HepG2 (cell line): Measurements from ENCODE around the gene FAM209B. TPM values are rescaled to one million over a fixed set of nuclear protein-coding genes. Genes with fewer than 3 reads are reported as not detected.

Experiments
- ATAC-seq: fragments of 200-7000 bp; cut with Tn5 transposase; 3 replicates; pipeline ENCODE4 v1.9.1; 2020; ENCODE audit warnings: mild to moderate bottlenecking, moderate library complexity
- BruUV-seq: library from RNA; stranded (reverse); fragments of 400-500 nt; replicated peaks from 2 replicates; lab custom pipeline; 2021; lab: Mats Ljungman, UMichigan
- CTCF ChIA-PET: fragments of 300-600 bp; formaldehyde crosslinking; extraction: SDS; loops from one replicate; lab custom pipeline; 2021; ENCODE audit warnings: low total read pairs, inconsistent platforms, low intra/inter-chr PET ratio; lab: Yijun Ruan, JAX
- POLR2A ChIA-PET: fragments of 350-600 bp; sonication (Branson Sonifier 250); formaldehyde crosslinking; loops from one replicate; lab custom pipeline; 2020; ENCODE audit warnings: antibody characterized with exemption, inconsistent platforms; lab: Yijun Ruan, JAX
- DNase-seq: peaks from one replicate; pipeline ENCODE4 v3.0.0-alpha.2; 2015; ENCODE audit warnings: low spot score
- FAIRE-seq: peaks from 3 replicates; lab custom pipeline; 2011; peaks lifted over from hg19 to GRCh38; lab: Jason Lieb, UNC
- H2AFZ ChIP-seq: one replicate; pipeline ENCODE4 v1.6.1; 2011; ENCODE audit warnings: low read length, inconsistent platforms
- H3K27ac ChIP-seq: fragments of 300-600 bp; 3 replicates; pipeline ENCODE4 v1.8.0; 2011; ENCODE audit warnings: mixed run types, mild to moderate bottlenecking, mixed read lengths, low read length, inconsistent platforms; ENCODE audit not compliant: insufficient read depth; ENCODE audit errors: extremely low read length
- H3K27me3 ChIP-seq, 2 experiments: fragments of 200-600 bp in 1 of 2; 2 replicates in 1 of 2; 3 replicates in 1 of 2; pipeline versions ENCODE4 v1.6.0 to v1.8.0; 2011; ENCODE audit warnings: low read length in 2 of 2, mild to moderate bottlenecking in 2 of 2, moderate library complexity in 2 of 2, inconsistent platforms in 1 of 2; ENCODE audit not compliant: insufficient read depth in 2 of 2, control insufficient read depth in 1 of 2
- H3K36me3 ChIP-seq, 2 experiments: fragments of 200-600 bp in 1 of 2; replicated peaks in 1 of 2; 2 replicates in 1 of 2; 3 replicates in 1 of 2; pipeline versions ENCODE4 v1.5.1 to v1.8.0; 2011; ENCODE audit warnings: low read length in 2 of 2, inconsistent platforms in 1 of 2; ENCODE audit not compliant: insufficient read depth in 2 of 2, control insufficient read depth in 1 of 2
- H3K4me1 ChIP-seq: 2 replicates; pipeline ENCODE4 v1.5.1; 2012; ENCODE audit warnings: low read length, inconsistent platforms; ENCODE audit not compliant: insufficient read depth
- H3K4me2 ChIP-seq: 2 replicates; pipeline ENCODE4 v1.6.0; 2011; ENCODE audit warnings: low read depth, low read length, inconsistent platforms
- H3K4me3 ChIP-seq, 3 experiments: fragments of 200-600 bp in 1 of 3; sonication (generic), shearing (Covaris generic) in 1 of 3; replicated peaks in 1 of 3; 2 replicates each; pipeline ENCODE4 v1.5.1; 2011 to 2016; ENCODE audit warnings: low read length in 3 of 3, inconsistent platforms in 2 of 3, low read depth in 2 of 3, mild to moderate bottlenecking in 2 of 3, control low read depth in 1 of 3, mixed read lengths in 1 of 3; ENCODE audit not compliant: insufficient read depth in 1 of 3
- H3K79me2 ChIP-seq: one replicate; pipeline ENCODE4 v1.6.1; 2011; ENCODE audit warnings: low read length, inconsistent platforms; ENCODE audit not compliant: insufficient read depth
- H3K9ac ChIP-seq: 2 replicates; pipeline ENCODE4 v1.6.0; 2011; ENCODE audit warnings: mild to moderate bottlenecking, low read depth, low read length, inconsistent platforms; ENCODE audit not compliant: insufficient read depth
- H3K9me3 ChIP-seq: 2 replicates; pipeline ENCODE4 v1.5.1; 2012; ENCODE audit warnings: mild to moderate bottlenecking, low read length
- H4K20me1 ChIP-seq: 2 replicates; pipeline ENCODE4 v1.6.0; 2011; ENCODE audit warnings: inconsistent platforms, mild to moderate bottlenecking, low read length, moderate library complexity; ENCODE audit not compliant: insufficient read depth
- ATF7 ChIP-seq, 2 experiments: fragments of 450-650 bp in 1 of 2; sonication (generic) in 1 of 2; formaldehyde crosslinking in 1 of 2; IDR thresholded peaks; 2 replicates each; pipeline versions ENCODE4 v1.4.0 to v1.6.1; 2016 to 2020; ENCODE audit warnings: antibody characterized with exemption in 1 of 2, mild to moderate bottlenecking in 1 of 2, missing genetic modification reagents in 1 of 2
- CBX2 ChIP-seq, 2 experiments: fragments of 200-600 bp in 1 of 2; sonication (generic); formaldehyde crosslinking in 1 of 2; IDR thresholded peaks; 2 replicates each; pipeline versions ENCODE4 v1.7.0 to v1.8.1; 2018 to 2022; ENCODE audit warnings: low read depth in 2 of 2, low read length in 1 of 2, mild to moderate bottlenecking in 1 of 2, missing genetic modification reagents in 1 of 2
- CREB1 ChIP-seq, 2 experiments: fragments of 450-650 bp in 1 of 2; IDR thresholded peaks; 2 replicates each; pipeline ENCODE4 v1.6.1; 2016 to 2017; ENCODE audit warnings: control low read depth in 1 of 2, mild to moderate bottlenecking in 1 of 2, missing compliant biosample characterization in 1 of 2, missing genetic modification characterization in 1 of 2
- MED13 ChIP-seq: sonication (generic); formaldehyde crosslinking; IDR thresholded peaks from 2 replicates; pipeline ENCODE4 v1.5.0; 2020; ENCODE audit warnings: missing genetic modification reagents
- ZNF577 ChIP-seq: sonication (generic); formaldehyde crosslinking; IDR thresholded peaks from 2 replicates; pipeline ENCODE4 v1.4.0; 2020; ENCODE audit warnings: mild to moderate bottlenecking, low read depth, missing genetic modification reagents, borderline replicate concordance
- whole genome bisulfite sequencing: methylation state at CpG from one replicate; pipeline ENCODE4 v1.1.6; 2017; ENCODE audit warnings: low lambda C conversion rate; 5-methylcytosine and 5-hydroxymethylcytosine counted together
- in situ Hi-C: cut with HindIII; loops from 2 replicates; pipeline ENCODE4 v1.10.0; 2017; ENCODE audit warnings: low pct_unique_long_range_greater_than_20kb; ENCODE audit not compliant: extremely low pct_ligation_motif_present
- intact Hi-C: fragments of 100-400 bp; cut with micrococcal nuclease; formaldehyde crosslinking; loops from one replicate; pipeline ENCODE4 v1.10.0; 2022; ENCODE audit not compliant: unreplicated experiment
- polyA plus RNA-seq, 8 experiments: library from polyadenylated mRNA; depleted of rRNA in 3 of 8; stranded (reverse) in 7 of 8; unstranded in 1 of 8; fragments of >200 nt; fragmentation: Illumina TruSeq in 4 of 8; extraction: Trizol in 4 of 8; gene quantifications; 2 replicates each; pipeline versions ENCODE4 v1.2.1 to v1.2.3, GENCODE V29; 2011 to 2016; ENCODE audit warnings: low read depth in 4 of 8, missing spikeins in 1 of 8, mixed read lengths in 1 of 8; ENCODE audit not compliant: insufficient read depth in 1 of 8
- total RNA-seq, 5 experiments: library from RNA; depleted of rRNA; stranded (reverse); fragments of >200 nt; fragmentation: Illumina TruSeq; extraction: Trizol; gene quantifications; 2 replicates each; pipeline ENCODE4 v1.2.3, GENCODE V29; 2016; ENCODE audit warnings: low read depth in 1 of 5
- TF ChIP-seq, protein P1 (sequence below): sonication (generic); formaldehyde crosslinking; IDR thresholded peaks from 2 replicates; pipeline ENCODE4 v1.8.1; 2023; ENCODE audit warnings: mild to moderate bottlenecking, missing genetic modification reagents

The FAM209B gene
- total and polyA plus RNA-seq, 2 of the 13 experiments (the other 11 are each of a cell fraction or from before 2014, with no cell fraction given) = 0.24 to 0.42 TPM

DNA sequence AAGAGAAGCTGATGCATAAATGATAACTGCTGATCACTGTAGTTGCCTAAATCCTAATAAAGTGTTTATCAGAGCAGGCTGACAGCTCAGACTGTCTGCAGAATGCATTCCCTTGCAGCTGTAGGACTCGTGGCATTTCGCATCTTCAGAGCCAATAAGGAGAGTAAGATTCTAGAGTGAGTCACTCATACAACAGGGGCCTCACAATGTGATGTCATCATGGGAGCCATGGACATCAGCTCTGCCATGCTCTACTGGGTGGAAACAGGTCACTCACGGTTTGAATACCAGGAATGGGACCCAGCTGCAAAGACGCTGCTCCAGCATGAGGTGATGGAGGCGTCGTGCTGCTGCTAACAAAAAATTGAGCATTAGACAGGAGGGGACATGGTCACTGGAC is 7.4 kb downstream of the FAM209B start:
- no TSS peak for BruUV-seq
- no peak for ATAC-seq
- no peak for DNase-seq
- Histone ChIP-seq H3K4me2 (no peak overlapping the region), H3K9ac (no peak overlapping the region), H3K79me2 (no peaks in the 10 kb centered on the region), H3K4me1 (no peaks in the 10 kb centered on the region), H2AFZ (no peak overlapping the region), H3K27ac (no peak overlapping the region), H3K36me3 (no peaks in the 10 kb centered on the region), H3K4me3 (no peak overlapping the region), H3K27me3 (no peaks in the 10 kb centered on the region; a peak in 1 of 5 replicates), H3K9me3 (no peaks in the 10 kb centered on the region), H4K20me1 (no peaks in the 10 kb centered on the region)
- intact Hi-C loops (no loop called here), in situ Hi-C loops (no loop called here)
- FAIRE-seq = no peak
- CTCF ChIA-PET = no interaction called here
- peak; percentile 39; the same call in 1 of the 2 replicates for TF ChIP-seq ATF7 (IDR thresholded peaks at IDR 0.05)
- TF ChIP-seq ATF7 (CRISPR knock-in tag; IDR thresholded peaks at IDR 0.05) = no peak
- TF ChIP-seq MED13 (CRISPR knock-in tag) = no peak
- TF ChIP-seq ZNF577 = no peak
- peak; percentile 83 for TF ChIP-seq CREB1 (IDR thresholded peaks at IDR 0.05)
- no peak for TF ChIP-seq CREB1 (CRISPR knock-in tag; IDR thresholded peaks at IDR 0.05)
- TF ChIP-seq CBX2 (IDR thresholded peaks at IDR 0.05; ENCODE audit: low read depth, low read length) = no peak
- TF ChIP-seq CBX2 (CRISPR knock-in tag; IDR thresholded peaks at IDR 0.05; ENCODE audit: low read depth) = no peak
- TF ChIP-seq, protein P1, sequence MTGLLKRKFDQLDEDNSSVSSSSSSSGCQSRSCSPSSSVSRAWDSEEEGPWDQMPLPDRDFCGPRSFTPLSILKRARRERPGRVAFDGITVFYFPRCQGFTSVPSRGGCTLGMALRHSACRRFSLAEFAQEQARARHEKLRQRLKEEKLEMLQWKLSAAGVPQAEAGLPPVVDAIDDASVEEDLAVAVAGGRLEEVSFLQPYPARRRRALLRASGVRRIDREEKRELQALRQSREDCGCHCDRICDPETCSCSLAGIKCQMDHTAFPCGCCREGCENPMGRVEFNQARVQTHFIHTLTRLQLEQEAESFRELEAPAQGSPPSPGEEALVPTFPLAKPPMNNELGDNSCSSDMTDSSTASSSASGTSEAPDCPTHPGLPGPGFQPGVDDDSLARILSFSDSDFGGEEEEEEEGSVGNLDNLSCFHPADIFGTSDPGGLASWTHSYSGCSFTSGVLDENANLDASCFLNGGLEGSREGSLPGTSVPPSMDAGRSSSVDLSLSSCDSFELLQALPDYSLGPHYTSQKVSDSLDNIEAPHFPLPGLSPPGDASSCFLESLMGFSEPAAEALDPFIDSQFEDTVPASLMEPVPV (CRISPR knock-in tag) = no peak
- 58% methylated on average over 6 of the region's 6 CpGs for WGBS
- POLR2A ChIA-PET = no interaction called here
